CD1c-positive myeloid dendritic cell (primary cell): ENCODE results near the gene TRIM68.

Source experiments
- DNase-seq: peaks from one replicate; pipeline ENCODE4 v3.0.0-alpha.2; 2016; ENCODE audit errors: extremely low spot score

The TRIM68 gene, protein sequence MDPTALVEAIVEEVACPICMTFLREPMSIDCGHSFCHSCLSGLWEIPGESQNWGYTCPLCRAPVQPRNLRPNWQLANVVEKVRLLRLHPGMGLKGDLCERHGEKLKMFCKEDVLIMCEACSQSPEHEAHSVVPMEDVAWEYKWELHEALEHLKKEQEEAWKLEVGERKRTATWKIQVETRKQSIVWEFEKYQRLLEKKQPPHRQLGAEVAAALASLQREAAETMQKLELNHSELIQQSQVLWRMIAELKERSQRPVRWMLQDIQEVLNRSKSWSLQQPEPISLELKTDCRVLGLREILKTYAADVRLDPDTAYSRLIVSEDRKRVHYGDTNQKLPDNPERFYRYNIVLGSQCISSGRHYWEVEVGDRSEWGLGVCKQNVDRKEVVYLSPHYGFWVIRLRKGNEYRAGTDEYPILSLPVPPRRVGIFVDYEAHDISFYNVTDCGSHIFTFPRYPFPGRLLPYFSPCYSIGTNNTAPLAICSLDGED

DNA sequence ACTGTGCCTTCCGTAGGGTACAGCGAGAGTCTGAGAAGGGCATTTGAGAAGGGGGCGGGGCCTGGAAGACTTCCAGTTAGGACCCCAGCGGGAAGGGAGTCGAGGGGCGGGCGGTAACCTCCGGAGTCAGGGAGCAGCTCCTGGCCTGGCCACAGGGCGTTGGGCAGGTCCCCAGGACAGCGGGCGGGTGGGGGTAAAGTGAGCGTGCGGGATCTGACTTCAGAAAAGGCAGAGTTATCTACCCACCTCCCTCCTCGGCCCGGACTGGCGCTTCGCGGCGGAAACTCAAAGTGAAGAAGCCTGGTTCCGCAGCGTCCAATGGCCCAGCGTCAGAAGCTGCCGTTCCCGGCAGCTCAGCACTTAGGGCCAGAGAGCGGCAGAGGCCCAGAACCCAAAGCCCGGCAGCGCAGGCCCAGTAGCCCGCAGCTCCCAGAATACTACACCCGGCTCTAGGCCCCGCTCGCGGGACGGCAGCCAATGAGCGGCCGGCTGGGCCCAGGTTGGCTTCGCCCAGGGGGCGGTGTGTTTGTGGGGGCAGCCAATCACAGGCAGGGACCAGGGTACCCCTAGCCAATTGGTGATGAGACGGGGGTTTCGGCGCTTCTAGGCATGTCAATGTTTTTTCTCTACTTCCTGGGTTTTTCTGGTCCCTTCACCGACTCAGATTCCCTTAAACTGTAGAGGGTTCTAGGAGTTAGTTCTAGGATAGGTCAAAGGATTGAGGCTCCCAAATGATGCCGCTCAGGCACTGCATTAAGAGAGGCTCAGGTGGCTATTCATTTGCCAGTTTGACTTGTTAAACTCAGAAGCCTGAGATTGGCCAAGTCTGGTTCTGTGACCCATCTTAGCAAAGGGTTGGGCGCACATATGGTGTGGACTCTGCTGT, at the start of gene TRIM68:
TRIM68 (minus strand) TSS at position 451 of the 886 bp plus-strand sequence. CDS start 2,727 bp downstream, outside the sequence.
- peak; percentile 96 for DNase-seq

DNA sequence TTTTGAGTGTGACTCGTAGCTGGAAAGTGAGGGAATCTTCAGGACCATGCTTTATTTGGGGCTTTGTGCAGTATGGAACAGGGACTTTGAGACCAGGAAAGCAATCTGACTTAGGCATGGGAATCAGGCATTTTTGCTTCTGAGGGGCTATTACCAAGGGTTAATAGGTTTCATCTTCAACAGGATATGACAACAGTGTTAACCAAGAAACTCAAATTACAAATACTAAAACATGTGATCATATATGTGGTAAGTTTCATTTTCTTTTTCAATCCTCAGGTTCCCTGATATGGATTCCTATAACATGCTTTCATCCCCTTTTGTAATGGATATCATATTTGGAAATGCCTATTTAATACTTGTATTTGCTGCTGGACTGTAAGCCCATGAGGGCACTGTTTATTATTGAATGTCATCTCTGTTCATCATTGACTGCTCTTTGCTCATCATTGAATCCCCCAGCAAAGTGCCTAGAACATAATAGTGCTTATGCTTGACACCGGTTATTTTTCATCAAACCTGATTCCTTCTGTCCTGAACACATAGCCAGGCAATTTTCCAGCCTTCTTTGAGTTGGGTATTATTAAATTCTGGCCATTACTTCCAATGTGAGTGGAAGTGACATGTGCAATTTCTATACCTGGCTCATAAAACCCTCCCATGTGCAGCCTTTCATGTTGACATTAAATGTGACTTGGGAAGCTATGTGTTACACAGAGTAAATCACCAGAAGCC, 46.8 kb upstream of the TRIM68 start:
- DNase-seq = no peak

DNA sequence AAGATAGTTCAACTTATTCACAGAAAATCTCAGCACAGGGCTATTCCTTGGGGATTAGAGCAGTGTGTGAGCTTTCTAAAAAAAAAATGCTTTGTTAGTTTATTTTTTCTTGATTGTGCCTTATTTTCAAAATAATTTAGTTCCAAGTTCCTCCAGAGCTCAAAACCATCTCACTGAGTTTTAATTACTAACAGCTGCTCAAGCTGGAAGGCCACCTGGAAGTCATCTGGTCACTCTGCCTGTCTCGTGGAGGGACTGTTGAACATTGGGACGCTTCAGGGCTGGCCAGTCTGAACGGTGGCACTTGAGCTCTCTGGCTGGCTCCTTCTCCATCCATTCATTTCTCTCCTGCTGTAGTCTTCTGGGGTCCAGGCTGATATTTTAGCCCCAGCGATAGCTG, 39.7 kb upstream of the TRIM68 start:
- DNase-seq = no peak

DNA sequence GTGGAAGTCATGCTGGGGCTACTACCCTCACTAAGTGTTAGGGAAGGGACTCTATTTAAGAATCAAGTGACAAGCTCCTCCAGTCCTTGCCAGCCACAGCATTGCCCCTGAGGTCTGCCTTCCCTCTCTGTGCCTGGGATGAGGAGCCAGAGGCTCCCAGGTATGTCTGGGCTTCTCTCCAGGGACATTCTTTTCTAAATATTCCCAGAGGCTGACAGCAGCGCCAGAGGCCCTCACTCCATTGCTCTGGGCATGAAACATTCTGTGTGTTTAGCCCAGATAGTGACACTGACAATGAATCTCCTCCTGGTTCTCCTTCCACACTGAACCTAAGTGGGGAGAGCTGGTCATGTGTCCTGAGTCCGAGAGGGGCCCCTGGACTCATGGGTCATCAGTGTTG, 37.9 kb upstream of the TRIM68 start:
- DNase-seq = no peak

DNA sequence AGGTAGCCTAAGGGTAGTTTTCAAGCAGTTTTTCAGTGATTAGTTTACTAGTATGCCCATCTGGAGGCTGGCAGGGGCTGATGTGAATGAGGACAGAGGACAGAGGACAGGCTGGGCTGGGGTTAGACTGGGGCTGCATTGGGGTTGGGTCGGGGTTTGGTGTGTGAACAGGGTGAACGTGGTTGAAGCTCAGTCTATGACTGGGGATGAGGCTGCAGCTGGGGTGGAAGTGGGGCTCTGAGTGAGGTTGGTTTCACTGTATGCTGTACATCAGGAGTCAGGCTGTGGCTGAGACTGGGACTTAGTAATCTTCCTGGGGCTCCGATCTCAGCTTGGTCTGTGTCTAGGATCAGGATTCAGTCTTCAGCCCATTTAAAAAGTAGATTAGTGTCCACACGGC, 36.2 kb upstream of the TRIM68 start:
- no peak for DNase-seq

DNA sequence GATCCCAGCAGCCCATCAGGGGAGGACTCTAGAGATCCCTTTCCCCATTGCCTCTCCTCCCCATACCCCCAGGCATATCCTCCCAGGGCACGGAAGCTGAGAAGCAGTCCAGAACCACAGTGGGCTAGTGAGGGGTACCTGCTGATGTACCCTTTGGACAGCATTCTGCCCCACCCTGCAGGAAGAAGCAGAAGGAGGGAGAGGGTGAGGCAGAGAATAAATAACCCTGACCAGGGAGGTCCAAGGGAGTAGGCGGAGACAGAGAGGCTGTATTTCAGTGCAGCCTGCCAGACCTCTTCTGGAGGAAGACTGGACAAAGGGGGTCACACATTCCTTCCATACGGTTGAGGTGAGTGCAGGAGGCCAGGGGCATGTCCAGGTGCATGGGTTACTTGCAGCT, 35.7 kb upstream of the TRIM68 start, which contains the start of gene OR51E1:
OR51E1 (plus strand) TSS at position 301 of the 400 bp plus-strand sequence. CDS start 8,545 bp downstream, outside the sequence.
- DNase-seq = no peak

DNA sequence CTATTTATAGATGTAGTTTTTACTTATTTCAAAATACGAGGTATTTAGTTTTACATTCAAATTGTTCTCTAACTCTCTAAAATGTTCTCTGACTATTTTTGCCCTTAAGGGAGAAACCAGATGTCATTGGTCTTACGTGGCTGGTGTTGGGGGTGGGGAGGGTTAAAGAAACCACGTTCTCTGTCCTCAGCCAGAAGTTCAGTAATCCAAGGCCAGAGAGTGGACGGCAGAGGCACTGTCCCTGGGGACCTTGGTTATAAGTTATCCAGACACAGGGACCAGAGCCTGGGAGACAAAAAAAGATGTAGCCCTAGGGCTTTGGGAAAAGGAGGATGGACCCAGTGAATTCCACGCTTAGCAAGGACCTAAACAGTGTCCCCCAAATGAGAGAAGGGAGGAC, 35.0 kb upstream of the TRIM68 start:
- no peak for DNase-seq

DNA sequence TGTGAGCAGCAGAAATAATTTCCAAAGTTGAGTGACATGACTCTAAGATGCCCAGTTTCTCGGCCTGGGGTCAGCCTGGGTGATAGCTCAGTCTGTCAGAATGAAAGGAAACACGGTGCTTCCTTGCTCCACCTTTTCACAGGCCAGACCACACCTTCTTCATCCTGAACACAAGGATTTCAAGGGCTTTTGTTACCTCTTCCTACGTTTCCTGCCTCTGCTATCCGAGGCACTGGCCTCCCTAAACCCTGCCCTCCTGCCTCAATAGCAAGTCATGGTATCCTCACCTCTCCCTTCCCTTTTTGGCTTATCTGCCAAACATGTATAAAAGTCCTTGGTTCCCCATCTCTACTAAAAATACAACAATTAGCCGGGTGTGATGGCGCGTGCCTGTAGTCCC, 34.0 kb upstream of the TRIM68 start:
- DNase-seq = no peak

DNA sequence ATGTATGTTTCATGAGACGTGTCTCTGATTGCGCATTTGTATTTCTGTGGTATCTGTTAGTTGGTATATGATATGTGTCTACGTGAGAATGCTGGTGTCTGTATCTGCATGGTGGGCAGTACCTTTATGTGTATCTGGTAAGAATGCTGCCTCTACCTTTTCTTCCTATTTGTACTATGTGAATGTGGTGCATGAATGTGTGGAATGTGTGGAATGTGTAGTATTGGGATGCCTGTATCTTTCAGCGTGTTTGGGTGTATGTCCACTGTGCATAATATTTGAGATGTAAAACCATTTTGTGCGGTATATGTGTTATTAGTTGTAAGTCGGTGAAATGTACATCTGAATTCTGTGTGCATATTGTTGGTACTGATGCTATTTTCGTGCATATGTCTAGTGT, 33.5 kb upstream of the TRIM68 start:
- DNase-seq = no peak

DNA sequence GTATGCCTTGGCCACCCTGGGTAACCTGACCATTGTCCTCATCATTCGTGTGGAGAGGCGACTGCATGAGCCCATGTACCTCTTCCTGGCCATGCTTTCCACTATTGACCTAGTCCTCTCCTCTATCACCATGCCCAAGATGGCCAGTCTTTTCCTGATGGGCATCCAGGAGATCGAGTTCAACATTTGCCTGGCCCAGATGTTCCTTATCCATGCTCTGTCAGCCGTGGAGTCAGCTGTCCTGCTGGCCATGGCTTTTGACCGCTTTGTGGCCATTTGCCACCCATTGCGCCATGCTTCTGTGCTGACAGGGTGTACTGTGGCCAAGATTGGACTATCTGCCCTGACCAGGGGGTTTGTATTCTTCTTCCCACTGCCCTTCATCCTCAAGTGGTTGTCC, 31.9 kb upstream of the TRIM68 start:
- no peak for DNase-seq

DNA sequence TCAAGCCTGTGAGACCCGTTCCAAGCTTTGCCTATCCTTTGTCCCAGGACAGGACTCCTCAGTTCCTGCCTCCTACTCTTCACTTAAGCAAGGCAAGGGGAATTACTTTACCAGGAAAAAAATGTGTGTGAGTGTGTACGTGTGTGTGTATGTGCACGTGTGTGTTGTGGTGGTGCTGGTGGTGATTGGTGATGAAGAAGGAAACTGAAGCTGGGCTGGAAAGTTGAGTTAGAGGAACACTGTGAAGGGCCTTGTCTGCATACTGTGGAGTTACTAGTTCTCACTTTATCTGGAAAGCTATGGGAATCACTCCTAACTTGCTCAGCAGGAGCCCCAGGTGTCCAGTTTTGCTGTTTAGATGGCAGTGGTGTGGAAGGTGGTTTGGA, 29.6 kb upstream of the TRIM68 start:
- no peak for DNase-seq

DNA sequence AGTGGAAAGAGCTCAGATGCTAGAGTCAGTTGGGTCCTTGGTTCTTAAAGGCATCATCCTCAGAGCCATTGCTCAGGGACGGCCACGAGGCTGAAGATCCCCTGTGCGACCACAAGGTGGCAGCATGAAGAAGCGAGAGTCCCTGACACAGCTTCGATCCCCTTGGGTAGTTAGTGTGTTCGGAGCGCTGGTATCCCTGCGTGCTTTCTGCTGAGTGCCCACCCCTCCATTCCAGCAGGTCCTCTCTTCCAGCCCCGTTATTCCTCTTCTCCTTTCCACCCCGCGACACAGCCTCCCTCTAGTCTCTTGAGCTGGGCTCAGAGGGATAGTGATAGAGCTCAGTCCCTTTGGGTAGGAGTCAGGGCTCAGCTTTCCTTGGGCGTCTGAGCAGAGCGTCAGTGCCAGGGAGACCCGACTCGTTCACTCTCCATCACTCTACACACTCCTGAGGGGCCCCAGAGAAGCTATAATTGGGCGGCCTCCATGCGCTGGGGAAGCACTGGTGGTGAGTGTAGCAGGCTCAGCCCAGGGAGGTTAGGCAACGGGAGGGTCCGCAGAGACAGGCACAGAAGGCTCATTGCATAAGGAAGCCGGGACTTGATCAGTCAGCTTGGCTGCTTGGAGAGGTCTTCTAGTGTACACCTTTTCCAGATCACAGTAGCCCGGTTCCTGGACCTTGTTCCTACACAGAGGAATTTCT, 29.1 kb upstream of the TRIM68 start, which contains the start of gene OR51D1:
OR51D1 (plus strand) TSS at position 516 of the 700 bp plus-strand sequence. CDS start 2,314 bp downstream, outside the sequence.
- DNase-seq = peak; percentile 61

DNA sequence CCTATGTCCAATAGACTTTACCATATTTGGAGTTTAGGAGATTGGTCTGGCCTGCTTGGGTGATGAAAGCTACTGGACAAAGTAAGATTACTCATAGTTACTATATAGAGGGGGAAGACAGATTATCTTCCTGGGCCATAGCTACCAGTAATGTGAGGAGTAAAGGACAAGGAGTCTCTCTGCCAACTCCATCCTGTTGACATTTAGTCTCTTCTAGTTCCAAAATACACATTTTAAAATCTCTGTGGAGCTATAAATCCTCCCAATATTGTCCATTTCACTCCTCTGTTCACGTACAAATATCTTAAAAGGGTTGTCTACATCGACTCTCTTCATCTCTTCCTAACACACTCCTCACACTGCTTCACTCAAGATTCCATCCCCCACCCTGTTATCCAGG, 28.1 kb upstream of the TRIM68 start:
- DNase-seq = no peak

DNA sequence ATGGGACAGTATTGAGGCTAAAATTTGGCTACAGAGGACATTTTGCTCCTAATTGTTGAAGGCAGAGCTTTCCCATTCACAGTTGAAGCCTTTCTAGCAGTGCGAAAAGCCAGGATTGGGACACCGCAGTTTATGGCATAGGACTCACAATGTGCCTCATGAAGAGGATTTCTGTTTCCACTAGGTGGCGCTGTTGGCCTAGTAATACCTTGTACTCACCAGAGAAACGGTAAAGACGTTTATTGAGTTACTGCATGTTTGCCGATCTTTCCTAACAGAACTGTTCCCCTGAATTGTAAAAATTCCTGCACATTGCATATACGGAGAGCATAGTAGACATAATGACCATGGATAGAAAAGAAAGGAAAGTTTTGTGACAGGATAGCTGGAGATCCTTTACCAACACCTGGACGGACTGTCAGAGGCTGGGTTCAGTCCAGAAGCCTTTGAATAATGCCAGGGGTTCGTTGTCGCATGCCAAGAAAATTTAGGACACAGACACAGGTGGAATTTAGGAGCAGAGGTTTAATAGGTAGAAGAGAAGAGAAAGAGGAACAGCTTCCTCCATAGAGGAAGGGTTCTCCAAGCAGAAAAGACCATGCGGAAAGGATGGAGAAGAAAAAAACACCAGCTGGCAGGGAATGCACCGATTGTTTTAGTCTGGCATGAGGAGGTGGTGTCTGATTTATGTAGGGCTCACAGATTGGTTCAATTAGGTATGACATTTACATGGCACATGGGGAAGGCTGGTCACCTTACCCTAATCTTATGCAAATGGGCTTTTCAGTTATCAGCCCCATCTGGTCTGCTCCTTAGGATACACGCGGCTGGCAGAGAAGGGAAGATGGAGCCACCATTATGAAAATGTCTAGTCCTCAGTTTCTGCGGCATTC, 18.4 kb upstream of the TRIM68 start:
- peak; percentile 62 for DNase-seq

DNA sequence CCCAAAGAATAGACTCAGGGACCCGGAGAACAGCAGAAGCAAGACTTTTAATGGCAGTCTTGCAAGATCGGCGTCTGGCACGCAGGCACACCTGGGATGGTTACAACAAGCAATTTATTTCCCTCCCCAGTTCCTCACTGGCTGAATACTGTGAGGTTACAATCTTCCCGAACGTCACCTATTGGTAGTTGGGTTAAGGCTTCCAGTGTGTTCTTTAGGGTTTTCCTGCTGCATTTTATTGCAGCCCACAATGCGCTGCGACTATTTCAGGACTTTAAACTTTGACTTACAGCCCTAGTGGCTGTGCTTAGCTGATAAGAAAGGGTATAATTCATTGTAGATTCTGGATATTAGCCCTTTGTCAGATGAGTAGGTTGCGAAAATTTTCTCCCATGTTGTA, 11.5 kb upstream of the TRIM68 start:
- no peak for DNase-seq

DNA sequence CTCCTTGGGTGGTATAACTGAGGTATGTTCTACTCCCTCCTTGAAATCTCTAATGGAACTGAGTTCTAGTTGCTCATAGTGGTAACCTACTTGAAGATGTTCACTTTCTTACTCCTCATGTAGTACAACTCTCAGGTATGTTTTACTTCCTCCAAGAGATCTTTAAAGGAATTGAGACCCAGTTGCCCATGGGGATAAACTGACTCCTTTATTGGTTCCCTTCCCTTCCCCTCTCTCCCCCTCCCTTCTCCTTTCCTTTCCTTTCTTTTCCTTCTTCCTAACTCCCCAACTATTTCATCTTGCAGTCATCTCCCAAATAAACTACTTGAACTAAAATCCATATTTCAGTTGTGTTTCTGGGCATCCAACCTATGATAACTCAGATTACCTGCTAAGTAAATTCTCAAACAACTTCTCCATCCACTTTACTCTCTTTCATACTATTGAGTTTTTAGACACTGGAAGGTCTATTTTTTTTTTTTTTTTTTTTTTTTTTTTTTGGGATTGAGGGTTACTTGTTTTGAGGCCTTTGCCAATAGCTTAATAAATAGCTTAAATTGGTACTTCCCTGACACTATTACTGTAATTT, 7.9 kb upstream of the TRIM68 start:
- no peak for DNase-seq

DNA sequence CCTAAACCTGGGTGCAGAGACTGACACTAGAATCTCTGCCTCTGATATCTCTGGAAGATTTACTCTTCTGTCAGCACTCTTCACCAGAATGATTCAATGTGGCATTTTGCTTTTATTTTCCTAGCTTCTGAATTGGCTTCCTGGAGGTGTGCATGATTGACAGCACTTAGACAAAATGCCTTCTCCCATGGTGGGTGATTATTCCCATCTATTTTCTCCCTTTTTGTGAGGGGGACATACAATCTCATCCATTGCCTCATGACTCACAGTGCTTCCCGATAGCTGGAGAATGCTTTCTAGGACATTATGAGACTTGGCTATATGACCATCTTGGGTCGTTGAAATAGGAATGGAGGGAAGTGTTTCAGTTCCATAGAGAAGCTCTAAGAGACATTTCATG, 4.0 kb upstream of the TRIM68 start:
- no peak for DNase-seq

DNA sequence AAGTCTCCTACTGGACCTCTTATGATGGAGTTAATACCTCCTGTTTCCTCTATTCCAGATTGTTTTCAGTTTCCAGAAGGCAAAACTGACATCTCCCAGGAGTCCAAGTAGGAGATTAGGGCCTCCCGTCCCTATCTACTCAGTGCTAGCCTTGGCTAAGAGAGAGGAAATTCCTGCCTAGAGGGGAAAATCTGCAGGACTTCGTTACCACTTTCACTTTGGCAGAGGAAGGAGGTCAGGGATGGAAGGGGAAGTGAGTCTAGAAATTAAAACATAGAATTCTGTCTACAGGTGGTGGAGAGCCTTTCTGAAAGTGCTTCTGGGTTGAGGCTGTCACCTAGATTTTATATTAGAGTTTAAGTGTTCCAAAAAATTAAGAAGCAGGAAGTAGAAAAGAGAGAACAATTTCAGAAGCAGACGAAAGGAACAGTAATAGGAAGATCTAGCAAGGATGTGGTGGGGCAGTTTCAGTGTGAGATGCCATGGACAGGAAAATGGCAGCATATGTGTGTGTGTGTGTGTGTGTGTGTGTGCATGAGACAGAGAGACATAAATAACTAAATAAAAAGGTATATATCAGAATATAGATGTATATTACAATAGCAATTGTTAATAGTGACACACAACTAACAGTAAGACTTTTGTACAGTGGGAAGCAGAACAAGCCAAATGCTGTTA, 2.4 kb upstream of the TRIM68 start:
- no peak for DNase-seq

DNA sequence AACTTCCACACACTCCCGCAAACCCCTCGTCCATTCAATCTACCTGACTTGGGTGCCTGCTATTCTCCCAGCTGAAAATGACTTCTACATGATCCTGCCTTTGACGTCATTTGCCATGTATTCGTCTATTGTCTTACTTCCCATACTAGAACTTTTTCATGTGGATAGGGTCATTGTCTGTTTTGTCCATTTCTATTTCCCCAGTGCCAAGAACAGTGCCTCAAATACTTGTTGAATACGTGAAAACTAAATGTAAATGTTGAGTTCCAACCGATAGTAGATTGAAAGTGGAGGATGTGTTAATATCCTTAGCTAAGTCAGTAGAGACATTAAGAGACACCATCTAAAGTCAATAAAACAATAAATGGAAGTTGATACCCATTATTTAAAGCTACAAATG, 935 bp downstream of the TRIM68 start:
- no peak for DNase-seq
